ENCODE data around the gene ZFYVE19.

The ZFYVE19 gene, protein sequence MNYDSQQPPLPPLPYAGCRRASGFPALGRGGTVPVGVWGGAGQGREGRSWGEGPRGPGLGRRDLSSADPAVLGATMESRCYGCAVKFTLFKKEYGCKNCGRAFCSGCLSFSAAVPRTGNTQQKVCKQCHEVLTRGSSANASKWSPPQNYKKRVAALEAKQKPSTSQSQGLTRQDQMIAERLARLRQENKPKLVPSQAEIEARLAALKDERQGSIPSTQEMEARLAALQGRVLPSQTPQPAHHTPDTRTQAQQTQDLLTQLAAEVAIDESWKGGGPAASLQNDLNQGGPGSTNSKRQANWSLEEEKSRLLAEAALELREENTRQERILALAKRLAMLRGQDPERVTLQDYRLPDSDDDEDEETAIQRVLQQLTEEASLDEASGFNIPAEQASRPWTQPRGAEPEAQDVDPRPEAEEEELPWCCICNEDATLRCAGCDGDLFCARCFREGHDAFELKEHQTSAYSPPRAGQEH

DNA sequence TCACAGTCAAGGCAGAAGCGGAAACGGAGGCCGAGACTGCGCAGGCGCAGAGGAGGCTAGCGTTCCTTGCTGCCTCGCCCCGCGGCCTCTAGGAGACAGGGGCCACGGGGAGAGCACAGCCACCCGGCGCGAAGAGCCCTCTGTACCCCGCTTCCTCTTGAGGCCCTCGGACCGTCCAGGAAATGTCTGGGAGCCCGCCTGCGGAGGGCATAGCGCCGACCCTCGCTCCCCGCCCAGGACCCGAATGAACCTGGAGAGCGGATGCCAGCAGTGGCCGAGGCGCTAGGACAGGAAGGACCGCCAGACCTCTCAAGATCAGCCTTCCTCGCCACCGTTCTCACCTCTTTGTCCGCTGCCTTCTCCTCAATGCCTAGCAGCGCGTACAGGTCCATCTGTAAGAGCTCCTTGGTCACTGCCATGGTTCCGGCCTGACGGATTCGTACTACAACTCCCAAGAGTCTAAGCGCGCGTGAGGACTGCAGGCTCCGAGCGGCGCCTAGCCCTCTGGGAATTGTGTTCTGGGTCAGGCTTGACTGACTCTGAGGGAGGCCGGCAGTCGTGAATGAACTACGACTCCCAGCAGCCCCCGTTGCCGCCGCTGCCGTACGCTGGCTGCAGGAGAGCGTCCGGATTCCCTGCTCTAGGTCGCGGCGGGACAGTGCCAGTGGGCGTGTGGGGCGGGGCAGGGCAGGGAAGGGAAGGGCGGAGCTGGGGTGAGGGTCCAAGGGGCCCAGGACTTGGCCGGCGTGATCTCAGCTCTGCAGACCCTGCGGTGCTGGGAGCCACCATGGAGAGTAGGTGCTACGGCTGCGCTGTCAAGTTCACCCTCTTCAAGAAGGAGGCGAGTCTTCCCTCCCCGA, at the start of gene ZFYVE19, which contains the start of gene DNAJC17:
Gene ZFYVE19, plus strand, starts transcription at position 62 of the 860 bp plus-strand sequence. Its CDS starts 501 bp downstream, at position 563.
Gene DNAJC17, minus strand, starts transcription at position 446 of the 860 bp plus-strand sequence. Its CDS starts 27 bp downstream, at position 419.
- DNase-seq, result peak; percentile 92

DNA sequence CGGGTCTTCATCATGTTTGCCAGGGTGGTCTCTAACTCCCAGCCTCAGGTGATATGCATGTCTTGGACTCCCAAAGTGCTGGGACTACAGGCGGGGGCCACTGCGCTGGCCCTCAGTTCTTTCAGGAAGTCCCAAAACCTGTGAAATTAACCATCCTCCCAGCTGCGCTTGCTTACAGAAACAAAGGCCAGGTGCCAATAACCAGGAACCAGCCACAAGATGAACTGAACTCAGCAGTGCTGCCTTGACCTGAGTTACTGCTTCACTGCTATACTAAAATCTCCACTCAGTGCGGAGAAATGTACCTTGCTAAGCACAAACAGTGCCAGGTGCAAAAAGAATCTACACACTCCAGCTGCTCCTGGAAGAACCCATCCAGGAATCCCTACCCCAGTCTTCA, 46.9 kb upstream of the ZFYVE19 start:
- no peak for DNase-seq

DNA sequence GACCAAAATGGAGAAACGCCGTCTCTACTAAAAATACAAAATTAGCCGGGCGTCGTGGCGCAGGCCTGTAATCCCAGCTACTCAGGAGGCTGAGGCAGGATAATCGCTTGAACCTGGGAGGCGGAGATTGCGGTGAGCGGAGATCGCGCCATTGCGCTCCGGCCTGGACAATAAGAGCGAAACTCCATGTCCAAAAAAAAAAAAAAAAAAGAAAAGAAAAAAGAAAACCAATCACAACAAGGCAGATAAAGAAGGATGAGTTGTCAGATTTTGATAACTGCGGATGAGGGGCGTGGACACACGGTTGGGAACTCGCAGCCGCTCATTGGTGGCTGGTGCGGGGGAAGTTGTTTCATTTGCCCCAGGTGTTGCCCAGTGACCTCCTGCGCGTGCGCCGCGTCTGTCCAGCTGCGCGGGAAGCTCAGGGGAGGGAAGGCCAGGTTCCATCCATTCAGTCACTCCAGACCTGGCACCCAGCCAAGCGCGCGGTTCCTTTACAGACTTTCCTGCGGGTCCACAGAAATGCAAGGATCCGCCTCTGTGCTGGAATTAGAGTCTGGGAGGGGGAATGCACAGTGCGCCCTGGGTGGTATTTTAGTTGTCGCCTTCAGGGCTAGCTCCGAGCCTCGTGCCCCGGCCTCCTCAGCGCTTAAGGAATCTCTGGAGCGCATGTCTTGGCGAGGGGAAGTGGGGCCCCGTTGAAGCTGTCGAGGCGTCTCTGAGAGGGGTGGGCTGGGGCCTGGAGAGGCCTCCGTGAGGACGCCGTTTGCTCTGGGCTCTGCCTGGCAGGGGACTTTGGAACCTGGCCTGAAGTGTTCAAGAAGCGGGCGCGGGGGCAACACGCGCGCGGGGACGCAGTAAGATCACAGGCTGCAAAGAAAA, 43.7 kb upstream of the ZFYVE19 start:
- peak; percentile 36 for DNase-seq

DNA sequence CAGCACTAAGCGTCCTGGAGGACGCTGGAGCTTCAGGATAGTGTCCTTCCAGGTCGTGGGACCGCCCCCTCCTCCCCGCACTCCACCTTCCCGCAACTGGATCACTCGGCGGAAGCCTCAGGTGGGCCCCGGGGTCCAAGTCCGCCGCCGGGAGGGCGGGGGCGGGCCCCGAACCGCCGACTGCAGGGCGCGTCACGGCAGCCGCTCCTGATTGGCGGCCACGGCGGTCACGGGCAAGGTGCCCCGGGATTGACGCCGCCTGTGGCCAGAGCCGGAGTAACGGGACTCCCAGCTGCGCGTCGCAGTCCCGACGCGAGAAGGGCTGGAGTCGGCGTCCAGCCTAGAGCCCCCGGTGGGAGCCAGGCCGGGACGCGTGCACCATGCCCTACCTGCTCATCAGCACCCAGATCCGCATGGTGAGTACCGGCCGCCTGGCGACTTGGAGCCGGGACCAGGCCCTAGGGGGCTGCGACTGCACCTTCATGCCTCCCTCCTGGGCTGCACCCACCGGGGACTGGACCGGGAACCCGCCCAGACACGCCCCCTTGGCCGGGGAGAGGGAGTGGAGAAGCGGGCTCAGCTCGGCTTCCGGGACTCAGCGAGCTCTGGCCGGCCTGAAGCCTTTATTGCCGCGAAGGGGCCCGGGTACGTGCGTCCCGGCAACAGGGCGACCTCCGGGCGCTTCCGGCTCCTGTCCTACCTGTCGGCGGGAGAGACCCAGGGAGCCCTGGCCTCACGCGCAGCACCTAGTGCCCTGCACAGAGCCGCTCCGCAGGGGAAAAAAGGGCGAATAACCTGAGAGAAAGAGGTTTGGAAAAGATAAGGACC, 42.9 kb upstream of the ZFYVE19 start, which contains the start of gene GCHFR:
Gene GCHFR, plus strand, starts transcription at position 268 of the 828 bp plus-strand sequence. Its CDS starts 113 bp downstream, at position 381.
- DNase-seq, result peak; percentile 65

DNA sequence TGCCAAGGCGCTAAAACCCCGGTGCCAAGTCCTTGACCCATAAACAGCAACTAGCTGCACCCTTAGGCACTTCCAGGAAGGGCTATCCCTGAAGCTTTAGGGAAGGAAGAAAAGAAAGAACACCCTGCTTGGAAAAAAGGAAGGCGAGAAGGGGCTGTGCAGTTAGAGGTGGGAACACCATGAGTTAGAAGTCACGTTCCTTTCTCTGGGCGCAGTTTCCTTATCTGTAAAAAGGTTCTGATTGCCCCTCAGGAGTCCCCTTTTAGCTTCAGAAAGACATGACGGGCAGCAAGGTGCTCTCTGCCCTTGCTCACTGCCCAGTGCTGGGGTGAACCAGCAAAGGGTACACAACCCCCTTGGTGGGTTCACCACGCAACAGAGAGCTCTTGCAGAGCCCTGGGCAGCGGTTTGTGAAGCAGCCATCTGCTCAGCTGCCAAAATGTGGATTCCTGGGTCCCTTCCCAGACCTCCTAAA, 42.2 kb upstream of the ZFYVE19 start:
- no peak for DNase-seq

DNA sequence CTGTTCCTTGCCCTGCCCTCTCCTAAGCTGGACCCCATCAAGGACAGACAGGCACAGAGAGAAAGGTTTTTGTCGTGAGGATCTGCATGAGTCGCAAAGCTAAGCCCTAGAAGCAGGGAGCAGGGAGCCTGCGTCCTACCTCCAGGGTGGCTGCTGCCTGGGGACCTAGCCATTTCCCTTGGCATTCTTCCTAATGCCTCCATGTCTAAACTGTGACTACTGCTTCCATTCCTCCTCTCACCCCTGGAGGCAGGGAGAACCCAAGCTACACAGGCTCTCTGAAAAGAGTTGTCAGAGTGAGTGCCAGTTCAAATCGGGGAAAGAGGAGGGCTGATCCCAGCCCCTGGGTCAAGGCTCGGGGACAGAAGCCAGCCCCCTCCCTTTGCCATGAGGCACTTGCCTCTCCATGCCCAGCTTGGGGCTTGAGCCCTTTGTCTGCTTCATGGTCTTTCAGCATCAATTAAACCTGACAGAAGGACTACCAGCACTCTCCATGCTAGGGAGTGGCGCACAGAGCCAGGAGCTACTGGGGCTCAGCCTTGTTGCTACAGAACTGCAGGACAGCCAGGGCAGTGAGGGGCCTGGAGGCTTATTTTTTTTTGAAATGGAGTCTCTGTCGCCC, 40.6 kb upstream of the ZFYVE19 start:
- no peak for DNase-seq

DNA sequence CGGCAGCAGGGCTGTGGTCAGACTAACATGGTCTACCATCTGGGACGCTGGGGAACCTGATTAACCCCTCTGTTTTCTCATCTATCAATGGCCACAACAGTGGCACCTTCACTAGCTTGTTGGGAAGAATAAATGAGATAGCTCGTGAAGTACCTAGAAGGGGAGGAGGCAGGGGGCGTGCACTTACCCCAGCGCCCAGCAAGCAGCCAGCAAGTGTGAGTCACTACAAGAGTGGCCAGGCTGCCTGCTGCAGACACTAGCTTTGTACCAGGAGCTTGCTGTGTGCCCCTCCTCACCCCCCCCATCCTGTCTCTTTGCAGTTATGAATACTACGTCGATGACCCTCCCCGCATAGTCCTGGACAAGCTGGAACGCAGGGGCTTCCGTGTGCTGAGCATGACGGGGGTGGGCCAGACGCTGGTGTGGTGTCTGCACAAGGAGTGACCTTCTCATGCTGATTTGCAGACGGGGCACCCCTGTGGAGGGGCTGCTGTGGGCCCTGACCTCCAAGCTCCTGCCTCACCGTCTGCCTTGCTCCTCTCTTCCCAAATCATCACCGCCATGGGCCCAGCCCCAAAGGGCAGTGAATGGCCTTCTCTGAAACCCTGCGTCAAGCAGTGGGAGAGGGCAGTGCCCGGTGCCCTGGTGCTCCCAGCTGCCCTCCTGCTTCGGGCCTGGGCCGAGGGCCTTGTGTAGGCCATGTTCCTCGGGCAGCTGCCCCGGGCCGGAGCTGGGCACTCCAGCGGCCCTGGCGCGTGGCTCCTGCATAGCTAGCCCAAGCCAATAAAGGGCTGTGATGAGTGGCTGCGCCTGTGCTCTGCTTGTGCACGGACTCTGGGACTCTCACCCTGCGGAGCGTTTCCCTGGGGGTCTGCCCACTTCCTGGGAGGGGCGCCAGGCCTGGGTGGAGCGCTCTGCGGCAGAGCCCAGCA, 39.7 kb upstream of the ZFYVE19 start:
- no peak for DNase-seq

DNA sequence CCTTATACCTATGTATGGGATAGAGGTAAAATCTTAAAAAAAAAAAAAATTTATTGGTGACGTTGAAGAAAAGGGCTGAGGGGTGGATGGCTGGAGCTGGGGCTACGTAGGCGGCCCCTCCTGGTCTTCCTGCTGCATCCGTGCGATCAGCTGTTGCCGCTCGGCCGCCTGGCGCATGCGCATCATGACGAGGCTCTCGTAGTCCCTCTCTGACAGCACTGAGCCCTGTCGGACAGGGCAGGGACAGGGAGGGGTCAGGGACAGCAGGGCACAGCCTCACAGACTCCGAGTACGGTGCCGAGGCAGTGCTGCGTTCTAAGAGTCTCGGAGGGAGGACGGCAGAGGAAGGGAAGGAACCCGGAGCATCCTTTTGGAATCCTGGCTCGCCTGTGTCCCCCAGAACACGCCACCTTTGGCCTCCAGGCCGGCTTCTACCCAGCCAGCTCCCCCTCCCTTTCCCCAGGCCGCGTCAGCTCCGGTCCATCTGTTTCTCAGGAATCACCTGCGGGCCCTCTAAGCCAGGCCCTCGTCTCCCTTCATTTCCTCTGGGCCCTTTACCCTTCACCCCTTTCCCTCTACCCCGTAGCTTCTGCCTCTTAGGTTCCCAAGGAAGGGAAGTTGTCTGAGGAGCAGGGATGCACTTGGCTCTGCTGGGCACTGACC, 38.9 kb upstream of the ZFYVE19 start:
- DNase-seq, result no peak

DNA sequence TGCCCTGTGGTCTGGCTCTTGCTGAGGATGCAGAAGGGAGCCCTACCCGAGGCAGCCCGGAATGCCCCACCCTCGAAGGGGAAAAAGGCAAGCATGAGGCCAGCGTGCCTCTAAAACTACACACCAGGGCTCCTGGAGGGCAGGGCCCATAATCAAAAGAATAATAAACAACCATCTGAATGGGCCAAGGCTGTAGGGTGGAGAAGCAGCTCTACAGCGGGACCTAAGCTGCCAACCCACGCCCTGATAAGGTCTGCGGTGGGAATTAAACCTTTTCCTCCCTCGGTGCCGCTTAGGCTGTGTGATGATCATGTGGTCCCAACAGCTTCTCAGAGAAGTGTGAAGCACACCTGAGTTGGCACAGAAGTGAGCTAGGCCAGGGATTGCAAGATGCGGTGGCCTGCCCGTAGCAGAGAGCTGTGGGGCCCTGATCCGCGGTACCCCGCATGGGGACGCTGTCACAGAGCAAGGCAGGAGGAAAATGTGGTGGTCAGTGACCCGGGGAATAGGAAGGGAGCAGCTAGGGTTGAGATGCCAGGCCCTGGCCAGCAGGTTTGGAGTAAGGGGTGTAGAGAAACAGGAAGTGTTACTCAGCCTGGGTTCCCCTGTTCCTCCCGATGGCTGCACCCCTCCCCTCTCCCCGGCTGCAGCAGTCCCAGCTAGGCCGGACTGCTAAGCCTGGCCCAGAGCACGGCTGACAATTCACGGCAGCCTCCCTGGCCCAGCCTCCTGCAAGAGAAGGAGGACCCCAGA, 38.2 kb upstream of the ZFYVE19 start:
- no peak for DNase-seq

DNA sequence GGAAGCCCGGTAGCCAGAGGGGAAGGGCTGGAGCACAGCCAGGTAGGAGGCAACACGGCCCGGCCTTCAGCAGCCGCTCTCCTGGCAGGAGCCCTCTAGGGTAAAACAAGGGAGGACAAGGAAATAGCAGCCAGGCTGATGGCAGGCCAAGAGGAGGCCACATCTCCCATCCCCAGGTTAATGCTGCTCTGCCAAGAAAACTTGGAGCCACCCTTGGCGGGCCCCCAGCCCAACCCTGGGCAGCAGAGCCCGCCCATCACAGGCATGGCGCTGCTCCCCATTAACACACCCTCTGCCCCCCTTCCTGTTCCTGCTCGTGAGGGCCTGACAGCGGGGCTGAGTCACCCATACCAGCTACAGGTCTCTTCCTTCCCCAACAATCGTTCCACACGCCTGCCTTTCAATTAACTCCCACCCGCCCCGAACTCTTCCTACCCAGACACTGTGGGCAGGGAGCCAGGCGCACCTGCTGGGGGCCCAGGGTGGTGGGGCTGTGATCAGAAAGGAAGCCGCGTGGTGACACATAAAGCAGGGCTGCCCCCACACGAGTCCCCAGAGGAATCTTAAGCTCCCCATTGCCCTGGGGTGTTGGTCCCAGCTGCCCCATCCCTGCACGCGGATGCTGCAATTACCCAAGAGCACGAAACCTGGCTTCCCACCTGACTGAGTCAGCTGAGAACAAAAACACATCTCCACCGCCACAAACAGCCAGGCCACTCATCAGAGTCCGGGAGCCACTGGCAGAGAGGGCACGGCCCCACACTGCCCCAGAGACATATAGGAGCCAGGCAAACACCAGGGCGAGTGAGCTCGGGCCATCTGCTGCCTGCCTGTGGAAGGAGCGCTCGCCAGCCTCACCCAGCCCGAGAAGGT, 37.4 kb upstream of the ZFYVE19 start, which contains the start of gene C15orf62:
Gene C15orf62, plus strand, starts transcription at position 707 of the 873 bp plus-strand sequence. CDS start 516 bp downstream, outside the sequence.
- peak; percentile 53 for DNase-seq

DNA sequence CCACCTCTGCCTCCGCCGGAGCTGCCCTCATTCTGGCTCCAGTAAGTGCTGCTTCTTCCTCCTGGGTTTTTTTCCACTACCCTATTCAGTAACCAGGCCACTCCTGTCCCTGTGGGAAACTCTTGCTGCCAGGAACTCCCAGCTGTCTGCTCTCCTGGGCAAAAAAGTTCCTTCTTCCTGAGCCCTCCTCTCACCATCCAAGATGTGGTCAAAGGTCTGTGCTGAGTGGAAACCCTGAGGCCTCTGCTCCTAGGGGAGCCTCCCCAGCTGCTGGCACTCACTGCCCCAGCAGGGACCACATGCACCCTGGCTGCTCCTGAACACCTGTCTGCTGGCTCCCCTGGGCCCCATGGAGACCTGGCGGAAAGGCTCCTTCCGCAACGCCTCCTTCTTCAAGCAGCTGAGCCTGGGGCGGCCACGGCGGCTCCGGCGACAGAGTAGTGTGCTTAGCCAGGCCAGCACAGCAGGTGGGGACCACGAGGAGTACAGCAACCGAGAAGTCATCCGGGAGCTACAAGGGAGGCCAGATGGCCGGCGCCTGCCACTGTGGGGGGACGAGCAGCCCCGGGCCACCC, 36.7 kb upstream of the ZFYVE19 start:
- DNase-seq, result no peak

DNA sequence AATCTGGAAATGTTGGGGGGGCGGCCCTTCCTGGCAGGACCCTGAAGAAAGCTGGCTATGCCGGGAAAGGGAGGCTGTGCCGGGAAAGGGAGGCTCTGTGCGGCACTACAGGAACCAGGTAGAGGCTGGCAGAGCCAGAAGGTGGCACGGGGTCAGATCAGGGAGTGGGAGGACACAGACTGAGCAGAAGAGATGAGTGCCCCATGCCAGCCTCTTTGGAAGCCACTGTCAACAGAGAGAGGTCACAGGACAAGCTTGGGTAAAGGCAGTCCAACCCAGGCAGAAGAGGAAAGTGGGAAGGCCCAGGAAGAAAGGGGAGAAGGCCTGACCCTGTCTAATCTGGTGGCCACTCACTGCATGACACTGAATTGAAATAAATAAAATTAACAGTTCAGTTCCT, 35.6 kb upstream of the ZFYVE19 start:
- DNase-seq, result no peak

DNA sequence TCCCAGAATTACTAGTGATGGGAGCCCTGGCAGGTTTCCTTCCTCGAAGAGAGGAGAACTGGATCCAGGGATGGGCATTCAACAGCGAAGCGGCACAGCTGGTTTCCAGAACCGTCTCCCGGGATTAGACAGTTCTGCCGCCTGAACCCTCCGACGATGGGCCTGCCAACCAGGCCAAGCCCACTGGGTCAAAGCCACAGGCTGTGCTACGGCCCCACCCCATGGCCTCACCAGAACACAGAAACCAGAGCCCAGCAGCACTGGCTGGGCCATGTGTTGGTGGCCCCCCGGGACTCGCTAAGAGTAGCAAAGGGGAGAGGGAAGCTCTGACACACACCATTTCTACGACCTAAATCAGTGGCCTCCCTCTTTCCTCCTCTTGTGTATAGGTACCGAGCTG, 34.9 kb upstream of the ZFYVE19 start:
- DNase-seq, result no peak

DNA sequence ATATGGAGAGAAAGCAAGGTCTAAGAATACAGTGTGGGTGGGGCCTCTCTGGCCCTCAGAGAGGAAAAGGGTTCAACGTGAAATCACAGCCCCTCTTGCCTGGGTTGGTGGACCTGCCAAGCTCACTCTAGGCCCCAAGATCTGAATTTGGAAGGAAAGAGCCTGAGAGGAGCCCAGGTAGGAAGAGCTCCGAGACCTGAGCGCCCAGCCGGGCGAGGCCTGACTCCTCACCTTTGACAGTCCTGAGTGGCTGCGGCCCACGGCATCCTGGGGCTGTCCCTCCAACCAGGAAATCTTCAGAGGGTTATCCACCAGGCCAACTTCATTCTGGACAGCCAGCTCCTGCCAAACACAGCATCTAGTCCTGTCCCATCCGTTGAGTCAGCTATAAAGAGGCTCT, 33.4 kb upstream of the ZFYVE19 start:
- no peak for DNase-seq

DNA sequence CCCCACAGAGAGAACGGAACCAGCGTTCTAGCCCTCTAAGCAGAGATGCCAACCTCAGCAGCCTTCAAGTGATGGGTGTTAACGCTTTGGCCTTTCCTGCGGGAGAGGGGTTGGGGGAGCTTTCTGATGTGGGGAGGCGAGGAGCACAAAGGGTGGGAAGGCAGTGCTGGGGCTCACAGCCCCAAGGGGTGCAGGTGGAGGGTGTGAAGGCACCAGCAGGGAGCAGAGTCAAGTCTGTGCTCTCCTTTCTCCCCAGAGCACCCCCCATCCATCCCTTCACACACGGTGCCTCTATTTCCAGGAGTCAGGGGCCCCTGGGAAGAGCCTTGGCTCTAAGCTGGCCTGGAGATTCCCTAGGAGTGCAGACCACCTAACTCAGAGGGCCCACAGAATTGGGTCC, 33.0 kb upstream of the ZFYVE19 start:
- DNase-seq, result no peak

DNA sequence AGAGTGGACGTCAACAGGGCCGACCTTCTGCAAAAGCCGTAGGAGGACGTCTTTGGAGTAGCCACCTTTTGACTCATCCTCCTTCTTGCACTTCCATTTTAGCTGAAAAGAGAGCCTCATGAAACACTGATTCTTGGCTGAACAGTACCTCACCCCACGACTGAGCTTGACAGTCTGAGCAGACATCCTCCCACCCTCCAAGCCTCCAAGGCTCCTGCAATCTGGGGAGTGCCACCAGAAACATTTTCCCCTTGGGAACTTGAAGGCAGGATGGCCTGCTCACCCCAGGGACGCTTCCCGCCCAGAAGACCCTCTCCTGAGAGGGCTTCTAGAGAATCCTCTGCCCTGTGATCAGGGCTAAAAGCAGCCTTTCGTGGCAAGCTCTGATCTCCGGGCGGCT, 31.9 kb upstream of the ZFYVE19 start:
- no peak for DNase-seq

Data from activated CD4-positive, alpha-beta T cell treated with anti-CD3 and anti-CD28 coated beads, Interleukin-2, amount 50 U/mL, for 1 hour (primary cell).